ENCODE measurements around the gene CCL24.
"Not testable (repeated sequence)": the region's sequence is repeated elsewhere in the genome, so short reads cannot be mapped to it uniquely, and the experiment has no call there.

CCL24 gene

DNA sequence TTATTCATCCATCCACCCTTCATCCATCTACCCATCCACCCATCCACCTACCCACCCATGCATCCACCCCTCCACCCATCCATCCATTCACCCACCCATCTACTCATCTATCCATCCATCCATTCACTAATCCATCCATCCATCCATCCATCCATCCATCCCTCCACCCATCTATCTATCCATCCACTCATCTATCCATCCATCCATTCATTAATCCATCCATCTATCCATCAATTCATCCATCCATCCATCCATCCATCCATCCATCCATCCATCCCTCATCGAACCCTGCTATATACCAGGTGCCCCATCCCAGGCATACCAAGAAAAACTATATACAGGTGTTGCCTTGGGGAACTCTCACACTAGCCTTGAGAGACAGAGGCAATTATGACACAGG lies 7.1 kb upstream of the CCL24 start:
- DNase-seq (ENCODE audit: extremely low read depth in 1 of 2, low read depth in 1 of 2): no peak

GRCh38 chr7:75819711-75820110 lies 6.1 kb upstream of the CCL24 start:
- no peak for DNase-seq (ENCODE audit: extremely low read depth in 1 of 2, low read depth in 1 of 2)

DNA sequence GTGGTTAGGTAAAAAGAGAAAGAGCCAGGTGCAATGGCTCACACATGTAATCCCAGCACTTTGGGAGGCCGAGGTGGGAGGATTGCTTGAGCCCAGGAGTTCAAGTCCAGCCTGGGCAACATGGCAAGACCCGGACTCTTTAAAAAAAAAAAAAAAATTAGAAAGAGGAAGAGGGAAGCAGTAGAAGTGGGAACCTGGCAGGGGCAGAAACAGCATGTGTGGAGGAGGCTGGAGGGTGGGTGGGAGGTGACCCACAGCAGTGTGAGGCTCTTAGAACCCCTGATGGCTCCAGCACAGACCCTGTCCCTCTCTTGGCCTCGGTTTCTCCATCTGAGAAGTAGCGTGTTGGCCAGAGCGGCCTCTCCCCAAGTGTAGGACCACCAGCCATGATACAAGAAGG lies 4.9 kb upstream of the CCL24 start:
- DNase-seq (ENCODE audit: extremely low read depth in 1 of 2, low read depth in 1 of 2): no peak

- DNase-seq (ENCODE audit: extremely low read depth in 1 of 2, low read depth in 1 of 2): no peak
These were observed 3.5 kb upstream of the CCL24 start for GRCh38 chr7:75817116-75817515.

DNA sequence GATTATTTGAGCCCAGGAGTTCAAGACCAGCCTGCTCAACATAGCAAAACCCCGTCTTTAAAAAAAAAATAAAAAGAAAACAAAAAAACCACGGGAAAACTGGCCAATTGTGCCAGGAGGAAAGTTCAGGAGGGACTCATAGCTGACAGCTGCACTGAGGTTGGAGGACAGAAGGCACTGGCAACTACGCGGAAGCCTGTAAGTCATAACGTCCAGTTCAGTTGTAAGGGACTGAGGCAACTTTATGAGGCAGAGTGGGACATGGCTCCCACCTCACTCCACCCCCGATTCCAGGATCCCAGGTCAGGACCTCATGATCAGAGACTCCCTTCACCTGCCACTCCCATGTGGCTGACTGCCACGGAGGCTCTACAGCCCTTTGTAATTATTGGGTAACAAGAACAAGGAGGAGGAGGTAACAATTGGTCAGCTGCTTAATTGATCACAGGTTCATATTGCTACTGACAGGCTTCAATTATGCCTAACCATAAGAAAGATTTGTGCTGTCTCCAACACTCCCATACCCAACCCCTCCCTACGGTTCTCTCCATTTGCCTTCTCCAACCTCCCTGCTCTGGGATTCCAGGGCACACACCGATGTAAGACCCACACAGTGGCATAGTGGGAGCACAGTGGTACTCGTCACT lies 1.9 kb upstream of the CCL24 start:
- DNase-seq (ENCODE audit: extremely low read depth in 1 of 2, low read depth in 1 of 2): no peak

DNA sequence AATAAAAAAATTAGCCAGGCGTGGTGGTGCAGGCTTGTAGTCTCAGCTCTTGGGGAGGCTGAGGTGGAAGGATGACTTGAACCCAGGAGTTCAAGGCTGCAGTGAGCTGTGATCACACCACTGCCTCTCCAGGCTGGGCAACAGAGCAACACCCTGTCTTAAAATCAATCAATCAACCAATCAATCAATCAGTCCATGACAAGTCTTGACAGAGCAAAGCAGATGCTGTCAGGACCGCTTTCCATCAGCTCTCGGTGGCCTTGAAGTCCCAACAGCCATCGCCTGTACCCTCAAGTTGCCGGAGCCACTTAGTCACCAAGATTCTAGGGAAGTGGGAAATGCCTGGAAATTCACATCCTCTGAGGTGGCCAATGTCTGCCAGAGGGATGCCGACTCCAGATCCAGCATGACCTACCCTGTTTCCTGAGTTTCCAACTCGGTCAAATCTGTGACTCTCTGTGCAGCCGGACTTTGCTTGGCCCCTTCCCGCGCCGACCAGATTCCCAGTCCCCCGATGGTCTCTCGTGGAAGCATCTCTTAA lies 871 bp upstream of the CCL24 start:
- no peak for DNase-seq (ENCODE audit: extremely low read depth in 1 of 2, low read depth in 1 of 2)

- DNase-seq (ENCODE audit: extremely low read depth in 1 of 2, low read depth in 1 of 2): no peak
These were observed 522 bp downstream of the CCL24 start for GRCh38 chr7:75813084-75813483.

GRCh38 chr7:75811894-75812678 lies 1.5 kb downstream of the CCL24 start:
- DNase-seq (ENCODE audit: extremely low read depth in 1 of 2, low read depth in 1 of 2): no peak

GRCh38 chr7:75809396-75809795 lies 4.2 kb downstream of the CCL24 start:
- no peak for DNase-seq (ENCODE audit: extremely low read depth in 1 of 2, low read depth in 1 of 2)

DNA sequence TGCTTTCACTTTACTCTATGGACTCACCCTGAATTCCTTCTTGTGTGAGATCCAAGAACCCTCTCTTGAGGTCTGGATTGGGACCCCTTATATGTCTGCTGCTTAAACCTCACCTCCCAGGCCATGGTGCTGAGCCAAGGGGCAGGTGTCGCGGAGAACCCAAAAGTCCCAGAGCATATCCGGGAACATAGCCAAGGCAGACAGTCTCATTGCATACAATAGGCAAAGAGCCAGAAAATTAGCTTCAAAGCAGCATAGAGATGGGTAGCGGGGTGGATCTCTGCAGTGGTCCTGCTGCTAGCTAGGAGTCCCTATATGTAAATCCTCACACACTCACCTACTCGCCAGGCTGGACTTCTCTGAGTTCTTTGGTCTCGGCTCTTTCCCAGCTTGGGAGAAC lies 5.5 kb downstream of the CCL24 start:
- DNase-seq (ENCODE audit: extremely low read depth in 1 of 2, low read depth in 1 of 2): no peak

- DNase-seq (ENCODE audit: extremely low read depth in 1 of 2, low read depth in 1 of 2): no peak
These were observed 6.2 kb downstream of the CCL24 start for GRCh38 chr7:75807452-75807851.

- DNase-seq (ENCODE audit: extremely low read depth in 1 of 2, low read depth in 1 of 2): no peak
These were observed 6.9 kb downstream of the CCL24 start for GRCh38 chr7:75806560-75807307.

GRCh38 chr7:75804705-75805104 lies 8.9 kb downstream of the CCL24 start:
- no peak for DNase-seq (ENCODE audit: extremely low read depth in 1 of 2, low read depth in 1 of 2)

- DNase-seq (ENCODE audit: extremely low read depth in 1 of 2, low read depth in 1 of 2): no peak
These were observed 9.6 kb downstream of the CCL24 start for GRCh38 chr7:75804004-75804403.

GRCh38 chr7:75802552-75802821 lies 11.1 kb downstream of the CCL24 start:
- DNase-seq (ENCODE audit: extremely low read depth in 1 of 2, low read depth in 1 of 2): no peak

DNA sequence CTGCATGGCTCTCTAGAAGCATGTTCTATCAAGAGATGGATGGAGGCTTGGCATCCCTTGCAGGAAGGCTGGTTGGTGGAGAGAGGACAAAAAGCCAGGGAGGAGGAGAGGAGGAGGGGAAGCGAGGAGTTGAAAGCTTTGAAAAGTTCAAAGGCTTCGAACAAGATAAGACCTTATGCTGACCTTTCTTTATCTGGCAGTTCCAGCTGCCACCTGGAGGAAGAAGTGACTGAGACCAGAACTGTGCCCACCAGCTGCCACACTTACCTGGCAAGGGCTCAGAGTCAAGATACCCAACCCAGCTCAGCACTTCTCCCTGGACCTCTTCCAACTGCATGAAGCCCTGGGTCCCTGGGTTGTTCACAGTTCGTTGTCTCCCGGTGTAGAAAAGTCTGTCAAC lies 14.8 kb downstream of the CCL24 start:
- DNase-seq (ENCODE audit: extremely low read depth in 1 of 2, low read depth in 1 of 2): no peak

DNA sequence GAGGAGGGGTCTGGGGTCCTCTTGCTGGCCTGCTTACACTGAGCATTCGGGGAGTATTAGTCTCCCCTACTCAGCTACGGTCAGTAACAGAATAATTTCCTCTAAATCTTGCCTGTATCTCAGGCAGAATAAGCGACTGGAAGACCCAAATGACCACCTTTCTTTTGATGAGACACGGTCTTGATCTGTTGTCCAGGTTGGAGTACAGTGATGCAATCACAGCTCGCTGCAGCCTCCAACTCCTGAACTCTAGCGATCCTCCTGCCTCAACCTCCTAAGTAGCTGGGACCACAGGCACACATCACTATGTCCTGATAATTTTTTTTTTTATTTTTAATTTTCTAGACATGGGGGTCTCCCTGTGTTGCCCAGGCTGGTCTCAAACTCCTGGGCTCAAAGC lies 17.2 kb downstream of the CCL24 start:
- no peak for DNase-seq (ENCODE audit: extremely low read depth in 1 of 2, low read depth in 1 of 2)

DNA sequence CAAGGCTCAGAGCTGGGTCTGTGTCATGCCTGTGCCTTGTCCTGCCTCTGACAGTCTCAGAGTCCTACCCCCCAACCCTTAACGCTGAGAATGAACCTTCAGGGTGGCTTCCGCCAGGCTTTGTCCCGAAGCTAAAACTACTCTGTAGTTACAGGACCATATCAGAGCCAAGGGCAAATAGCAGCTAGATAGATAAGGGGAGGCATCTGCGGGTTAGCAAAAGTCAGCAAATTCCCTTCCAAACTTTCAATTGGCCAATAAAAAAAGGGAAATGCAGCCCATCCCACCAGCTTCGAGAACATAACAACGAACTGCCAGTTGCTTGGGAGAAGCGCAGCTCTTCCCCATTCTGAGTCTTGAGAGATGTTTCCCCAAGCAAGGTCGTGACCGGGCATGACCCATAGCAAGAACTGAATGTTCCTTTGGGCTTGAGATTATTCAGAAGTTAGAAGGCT lies 17.7 kb downstream of the CCL24 start:
- DNase-seq (ENCODE audit: extremely low read depth in 1 of 2, low read depth in 1 of 2): no peak

DNA sequence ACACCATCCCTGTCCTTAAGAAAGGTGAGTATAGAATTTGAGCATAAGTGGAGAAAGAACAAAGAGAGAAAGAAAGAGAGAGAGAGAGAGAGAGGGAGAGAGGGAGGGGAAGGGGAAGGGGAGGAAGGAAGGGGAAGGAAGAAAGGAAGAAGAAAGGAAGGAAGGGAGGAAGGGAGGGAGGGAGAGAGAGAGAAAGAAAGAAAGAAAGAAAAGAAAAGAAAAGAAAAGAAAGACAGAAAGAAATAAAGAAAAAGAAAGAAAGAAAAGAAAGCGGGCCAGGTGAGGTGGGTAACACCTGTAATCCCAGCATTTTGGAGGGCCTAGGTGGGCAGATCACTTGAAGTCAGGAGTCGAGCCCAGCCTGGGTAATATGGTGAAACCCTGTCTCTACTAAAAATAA lies 19.9 kb downstream of the CCL24 start:
- DNase-seq (ENCODE audit: extremely low read depth in 1 of 2, low read depth in 1 of 2): no peak

DNA sequence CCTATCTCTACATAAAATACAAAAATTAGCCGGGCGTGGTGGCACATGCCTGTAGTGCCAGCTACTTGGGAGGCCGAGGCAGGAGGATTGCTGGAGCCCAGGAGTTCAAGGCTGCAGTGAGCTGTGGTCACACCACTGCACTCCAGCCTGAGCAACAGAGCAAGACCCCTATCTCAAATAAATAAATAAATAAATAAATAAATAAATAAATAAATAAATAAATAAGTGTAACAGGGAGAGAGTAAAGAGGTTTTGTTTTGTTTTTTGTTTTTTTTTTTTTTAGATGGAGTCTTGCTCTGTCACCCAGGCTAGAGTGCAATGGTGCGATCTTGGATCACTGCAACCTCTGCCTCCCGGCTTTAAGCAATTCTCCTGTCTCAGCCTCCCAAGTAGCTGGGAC lies 21.0 kb downstream of the CCL24 start:
- DNase-seq (ENCODE audit: extremely low read depth in 1 of 2, low read depth in 1 of 2): not testable (repeated sequence)

DNA sequence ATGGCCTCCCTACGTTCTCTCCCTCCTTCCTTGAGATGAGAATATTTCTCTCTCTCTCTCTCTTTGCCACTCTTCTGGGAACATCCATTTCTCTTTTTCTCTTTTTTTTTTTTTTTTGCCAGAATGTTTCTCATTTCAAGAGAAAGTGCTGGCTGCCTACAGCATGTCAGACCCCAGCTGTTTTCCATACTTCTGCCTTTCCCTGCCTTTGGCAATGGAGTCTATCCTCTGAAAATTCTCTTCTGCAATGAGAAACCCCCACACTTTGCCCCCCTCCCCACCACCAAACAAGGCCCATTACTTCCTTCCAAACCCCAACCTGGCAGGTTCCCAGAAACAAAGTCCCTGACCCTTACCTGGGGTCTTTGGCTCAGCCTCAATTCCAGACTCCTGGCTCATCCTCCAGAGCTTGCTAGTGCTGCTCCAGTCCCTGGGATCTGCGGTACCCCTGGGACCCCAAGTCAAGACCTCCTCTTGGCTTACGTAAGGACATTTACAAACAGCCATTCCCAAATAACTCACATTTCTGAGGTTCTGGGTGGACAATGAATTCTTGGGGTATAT lies 24.2 kb downstream of the CCL24 start:
- no peak for DNase-seq (ENCODE audit: extremely low read depth in 1 of 2, low read depth in 1 of 2)

All from stimulated activated CD8-positive, alpha-beta memory T cell treated with anti-CD3 and anti-CD28 coated beads, Interleukin-7, amount 100 ng/mL, for 48 hours (primary cell).